Activated CD4-positive, alpha-beta T cell treated with anti-CD3 and anti-CD28 coated beads for 24 hours (primary cell): ENCODE data around the gene SYNGR2.

ENCODE experiments used
- DNase-seq, 2 donors: peaks; one replicate each; pipeline ENCODE4 v3.0.0-alpha.2; 2020; ENCODE audit warnings: low read depth in 2 of 2

SYNGR2 gene

GRCh38 chr17:78143214-78144146 is 24.9 kb upstream of the SYNGR2 start:
- no peak for DNase-seq

- no peak for DNase-seq
Observed at GRCh38 chr17:78144147-78144719, 24.1 kb upstream of the SYNGR2 start.

GRCh38 chr17:78144736-78145641 is 23.4 kb upstream of the SYNGR2 start:
- no peak for DNase-seq

- DNase-seq: no peak
Observed at GRCh38 chr17:78146471-78146869, 21.9 kb upstream of the SYNGR2 start.

- DNase-seq: no peak
Observed at GRCh38 chr17:78146881-78147280, 21.5 kb upstream of the SYNGR2 start.

- no peak for DNase-seq
Observed at GRCh38 chr17:78147315-78147998, 20.9 kb upstream of the SYNGR2 start.

- no peak for DNase-seq
Observed at GRCh38 chr17:78148286-78149016, 19.9 kb upstream of the SYNGR2 start.

- no peak for DNase-seq
Observed at GRCh38 chr17:78151514-78152008, 16.8 kb upstream of the SYNGR2 start.

- no peak for DNase-seq
Observed at GRCh38 chr17:78154903-78155811, 13.2 kb upstream of the SYNGR2 start.

GRCh38 chr17:78159575-78160158 is 8.7 kb upstream of the SYNGR2 start:
- DNase-seq: no peak

GRCh38 chr17:78163881-78164747 is 4.3 kb upstream of the SYNGR2 start:
- no peak for DNase-seq

GRCh38 chr17:78164748-78165607 is 3.4 kb upstream of the SYNGR2 start:
- DNase-seq: no peak

GRCh38 chr17:78166416-78166815 is 2.0 kb upstream of the SYNGR2 start:
- DNase-seq: no peak

GRCh38 chr17:78168903-78169793 is 767 bp downstream of the SYNGR2 start:
- DNase-seq: peak; percentile 54 to 58

GRCh38 chr17:78170692-78171590 is 2.6 kb downstream of the SYNGR2 start:
- DNase-seq: no peak
